Measurements from ENCODE around the gene MUTYH.

The MUTYH gene

GRCh38 chr1:45282351-45282750 lies 57.9 kb downstream of the MUTYH start:
- DNase-seq (ENCODE audit: low spot score) = no peak
- in situ Hi-C loops (cut with MboI; ENCODE audit: low sequenced_read_pairs, unreplicated experiment) = no loop called here
- TF ChIP-seq CTCF (IDR thresholded peaks at IDR 0.05; ENCODE audit: borderline replicate concordance, control extremely low read depth, extremely low read depth, insufficient read depth, missing control alignments) = no peak

All from GM13976 (cell line).